Measurements from ENCODE around the gene CLDN3.

GRCh38 chr7:73735528-73735905 is 34.6 kb downstream of the CLDN3 start:
- no peak for TF ChIP-seq CTCF (conservative IDR thresholded peaks at IDR 0.05 in 1 of 2, IDR thresholded peaks at IDR 0.05 in 1 of 2; ENCODE audit: extremely low read depth in 1 of 2, insufficient read depth in 1 of 2, low read depth in 1 of 2, low read length in 2 of 2)
- TF ChIP-seq EZH2 (IDR thresholded peaks at IDR 0.05; ENCODE audit: borderline replicate concordance, low read length), result no peak
